IPS DF 19.7 (cell line): ENCODE measurements around the gene KAZALD1.

Experiments
- DNase-seq: peaks from one replicate; pipeline ENCODE4 v3.0.0-alpha.2; 2013; ENCODE audit warnings: low read depth, low spot score

The KAZALD1 gene

GRCh38 chr10:101047961-101048892, 13.6 kb upstream of the KAZALD1 start:
- DNase-seq = no peak

- no peak for DNase-seq
These were observed 11.3 kb upstream of the KAZALD1 start for GRCh38 chr10:101050208-101051069.

DNA sequence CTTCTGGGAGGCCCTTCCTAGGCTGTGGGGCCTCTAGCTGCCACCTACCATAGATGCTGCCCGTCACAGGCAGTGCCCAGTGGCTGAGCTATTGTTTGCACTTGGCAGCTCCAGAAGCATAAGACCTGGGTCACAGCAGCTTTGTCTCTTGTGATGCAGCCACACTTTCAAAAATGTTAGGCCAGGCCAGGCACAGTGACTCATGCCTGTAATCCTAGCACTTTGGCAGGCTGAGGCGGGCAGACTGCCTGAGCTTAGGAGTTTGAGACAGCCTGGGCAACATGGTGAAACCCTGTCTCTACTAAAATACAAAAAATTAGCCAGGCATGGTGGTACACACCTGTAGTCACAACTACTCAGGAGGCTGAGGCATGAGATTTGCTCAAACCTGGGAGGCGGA, 9.5 kb upstream of the KAZALD1 start:
- no peak for DNase-seq

GRCh38 chr10:101053516-101053915, 8.3 kb upstream of the KAZALD1 start:
- no peak for DNase-seq

DNA sequence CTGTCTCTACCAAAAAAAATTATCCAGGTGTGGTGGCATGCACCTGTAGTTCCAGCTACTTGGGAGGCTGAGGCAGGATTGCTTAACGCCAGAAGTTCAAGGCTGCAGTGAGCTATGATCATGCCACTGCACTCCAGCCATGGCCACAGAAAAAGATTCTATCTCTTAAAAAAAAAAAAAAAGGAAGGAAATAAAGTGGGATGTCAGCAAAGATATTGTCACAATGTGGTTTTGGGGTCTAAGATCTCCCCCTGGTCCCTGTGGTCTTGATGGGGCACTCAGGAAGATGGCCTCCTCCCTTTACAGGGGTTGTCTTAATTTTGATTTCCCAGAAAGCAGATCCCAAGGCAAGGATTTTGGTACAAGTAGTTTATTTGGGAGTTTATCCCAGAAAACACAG, 7.4 kb upstream of the KAZALD1 start:
- DNase-seq = no peak

DNA sequence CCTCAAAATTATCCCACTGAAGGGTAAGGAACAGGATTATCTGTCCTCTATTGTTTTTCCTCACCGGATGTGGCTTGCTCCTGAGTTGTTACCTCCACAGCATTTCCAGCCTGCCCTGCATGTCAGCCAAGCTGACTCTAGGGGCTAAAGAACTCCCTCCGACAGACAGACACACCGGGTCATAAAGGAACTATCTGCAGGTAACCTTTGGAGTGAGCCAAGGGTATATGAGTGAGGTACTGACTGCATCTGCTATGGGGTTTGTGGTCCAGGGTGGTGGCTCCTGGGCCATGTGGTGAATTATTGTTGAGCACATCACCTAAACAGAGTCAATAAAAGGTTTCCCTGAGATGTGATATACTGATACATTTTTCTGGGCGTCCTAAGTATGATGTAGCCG, 6.9 kb upstream of the KAZALD1 start:
- no peak for DNase-seq

- DNase-seq = no peak
These were observed 6.4 kb upstream of the KAZALD1 start for GRCh38 chr10:101055411-101055810.

- no peak for DNase-seq
These were observed 5.2 kb upstream of the KAZALD1 start for GRCh38 chr10:101056365-101057151.

DNA sequence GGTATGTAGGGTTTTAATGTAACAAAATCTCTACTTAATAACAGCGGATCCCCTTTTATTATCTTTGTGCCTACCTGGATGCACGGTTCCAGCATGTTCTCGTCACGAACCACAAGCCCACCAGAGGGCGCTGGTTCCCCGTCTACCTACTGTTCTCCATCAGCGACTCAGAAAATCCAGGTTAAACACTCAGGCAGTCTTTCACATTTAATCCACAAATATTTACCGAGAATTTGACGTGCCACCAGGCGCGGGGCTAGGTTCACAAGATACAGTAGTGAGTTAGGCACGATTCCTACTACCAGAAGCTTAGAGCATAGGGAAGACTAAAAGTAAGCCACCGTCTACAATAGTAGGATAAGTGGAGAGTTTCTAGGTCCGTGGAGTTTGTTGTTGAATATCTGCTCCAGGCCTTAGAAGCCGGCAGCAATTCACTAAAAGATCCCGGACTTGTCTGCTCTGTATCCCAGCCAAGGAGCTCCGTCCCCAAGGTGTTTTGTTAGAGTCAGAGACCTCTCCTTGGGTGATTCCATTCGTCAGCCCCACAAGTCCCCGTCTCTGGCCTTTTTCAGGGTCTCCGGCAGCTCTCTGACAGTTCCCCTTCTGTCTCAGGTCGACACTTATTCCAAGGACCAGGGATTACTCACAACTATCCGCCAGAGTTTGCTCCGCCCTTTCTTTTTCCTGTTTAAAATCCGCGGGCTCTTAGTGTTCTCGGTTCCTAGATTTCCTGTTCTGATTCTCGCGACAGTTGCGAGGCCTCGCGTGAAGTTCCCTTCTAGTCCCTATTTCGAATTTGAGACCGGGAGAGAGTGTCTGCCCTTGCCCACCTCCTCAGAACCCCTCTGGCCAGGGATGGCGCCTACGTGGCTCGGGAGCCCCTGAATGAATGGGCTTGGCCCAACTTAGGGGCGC, 1.5 kb upstream of the KAZALD1 start:
- DNase-seq = no peak

DNA sequence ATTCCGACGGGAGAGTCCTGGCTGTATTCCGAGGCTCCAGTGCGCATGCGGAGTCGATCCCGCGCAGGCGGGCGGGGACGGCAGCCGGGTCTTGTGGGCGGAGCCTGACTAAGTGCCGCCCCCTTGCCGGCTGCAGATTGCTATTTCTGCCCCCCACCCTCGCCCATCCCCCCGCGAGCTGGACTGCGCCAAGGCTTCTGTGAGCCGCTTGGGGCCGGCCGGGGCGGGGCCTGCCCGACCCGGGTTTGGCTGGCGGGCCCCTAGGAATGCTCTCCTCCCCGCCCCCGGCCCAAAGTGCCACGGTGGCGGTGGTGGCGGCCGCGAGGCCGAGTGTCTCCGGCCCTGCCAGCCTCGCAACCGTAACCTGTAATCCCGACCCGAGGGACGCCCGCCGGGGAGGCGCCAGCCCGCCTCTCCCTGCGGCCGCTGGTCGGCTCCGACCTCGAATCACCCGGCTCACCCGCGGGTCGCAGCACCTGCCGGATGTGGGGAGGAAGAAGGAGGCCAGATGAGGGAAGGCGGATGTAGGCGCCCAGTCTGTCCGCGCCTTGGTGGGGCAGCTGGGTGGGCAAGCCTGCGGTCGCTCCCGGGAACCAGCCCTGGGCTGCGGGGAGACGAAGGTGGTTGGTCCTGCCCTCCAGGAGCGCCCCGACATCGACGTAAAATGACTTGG, 702 bp upstream of the KAZALD1 start:
- no peak for DNase-seq

- DNase-seq = no peak
These were observed 652 bp downstream of the KAZALD1 start for GRCh38 chr10:101062232-101063049.

- no peak for DNase-seq
These were observed 1.3 kb downstream of the KAZALD1 start for GRCh38 chr10:101063050-101063525.

- no peak for DNase-seq
These were observed 2.0 kb downstream of the KAZALD1 start for GRCh38 chr10:101063548-101064414.

DNA sequence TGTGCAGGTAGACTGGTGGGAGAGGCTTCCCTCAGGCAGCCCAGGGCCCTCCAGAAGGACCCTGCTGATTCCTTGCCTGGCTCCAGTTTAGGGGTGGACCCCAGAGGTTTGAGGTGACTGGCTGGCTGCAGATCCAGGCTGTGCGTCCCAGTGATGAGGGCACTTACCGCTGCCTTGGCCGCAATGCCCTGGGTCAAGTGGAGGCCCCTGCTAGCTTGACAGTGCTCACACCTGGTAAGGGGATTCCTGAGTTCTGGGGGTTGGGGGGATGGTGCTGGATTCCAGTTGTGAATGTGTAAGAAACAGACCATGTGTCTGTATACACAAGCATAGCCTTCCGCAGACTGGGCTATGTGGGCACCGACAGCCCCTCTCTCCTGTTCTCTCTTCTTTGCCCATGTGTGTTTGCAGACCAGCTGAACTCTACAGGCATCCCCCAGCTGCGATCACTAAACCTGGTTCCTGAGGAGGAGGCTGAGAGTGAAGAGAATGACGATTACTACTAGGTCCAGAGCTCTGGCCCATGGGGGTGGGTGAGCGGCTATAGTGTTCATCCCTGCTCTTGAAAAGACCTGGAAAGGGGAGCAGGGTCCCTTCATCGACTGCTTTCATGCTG, 2.7 kb downstream of the KAZALD1 start:
- no peak for DNase-seq

GRCh38 chr10:101065481-101066145, 3.8 kb downstream of the KAZALD1 start:
- no peak for DNase-seq

DNA sequence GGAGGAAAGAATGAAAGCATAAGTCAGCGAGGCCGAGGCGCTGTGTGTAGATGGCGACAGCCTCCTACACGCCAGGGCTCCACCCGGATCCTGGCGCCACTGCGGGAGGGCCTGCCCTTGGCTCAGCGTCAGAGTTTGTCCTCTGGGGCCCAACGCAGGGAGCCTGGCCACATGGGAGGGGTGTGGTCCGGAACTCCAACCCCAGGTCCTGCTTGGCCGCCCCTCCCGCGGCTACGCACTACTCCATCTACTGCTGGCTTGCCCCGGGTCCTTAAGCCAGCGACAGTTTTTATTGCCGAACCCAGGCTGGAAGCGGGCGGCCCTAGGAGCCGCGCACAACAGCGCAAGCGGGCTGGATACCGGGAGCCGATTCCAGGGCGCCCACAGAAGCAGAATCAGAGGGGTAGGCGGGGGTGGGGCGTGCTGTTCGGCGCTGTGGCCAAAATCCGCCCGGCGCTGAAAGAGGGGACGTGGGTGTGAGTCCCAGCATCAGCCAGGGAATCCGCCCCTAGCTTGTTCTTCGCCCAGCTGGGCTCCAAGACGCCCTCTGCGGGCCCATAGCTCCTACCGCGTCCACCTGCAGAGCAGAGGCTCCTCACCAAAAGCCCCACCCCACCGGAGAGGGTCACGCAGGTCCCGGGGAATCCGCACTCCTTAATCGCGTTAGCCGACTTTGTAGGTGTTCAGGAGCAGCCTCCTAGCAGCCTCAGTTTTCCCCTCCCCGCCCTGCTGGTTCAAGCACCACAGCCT, 4.5 kb downstream of the KAZALD1 start:
- no peak for DNase-seq
